Testis (tissue), 2 donors: ENCODE measurements around the gene SYDE2.

ENCODE experiments used
- CTCF ChIP-seq, 3 experiments: fragments of 450-650 bp in 2 of 3; fragments of 200-600 bp in 1 of 3; sonication (generic) in 1 of 3; IDR thresholded peaks; one replicate each; pipeline ENCODE4 v1.5.1; 2016 to 2019; ENCODE audit warnings: antibody characterized with exemption in 3 of 3, mild to moderate bottlenecking in 2 of 3, moderate library complexity in 1 of 3
- POLR2A ChIP-seq: fragments of 450-650 bp; IDR thresholded peaks from one replicate; pipeline ENCODE4 v1.6.1; 2017; ENCODE audit warnings: antibody characterized with exemption, mild to moderate bottlenecking, moderate library complexity

GRCh38 chr1:85240643-85241042 is 39.8 kb upstream of the SYDE2 start:
- TF ChIP-seq POLR2A (no peak), CTCF (IDR thresholded peaks at IDR 0.05) (no peak)
